B cell (primary cell): Measurements from ENCODE around the gene CANT1.

Experiments
- CTCF ChIP-seq: fragments of 200-600 bp; IDR thresholded peaks from one replicate; pipeline ENCODE4 v1.8.0; 2022; ENCODE audit warnings: antibody characterized with exemption, mild to moderate bottlenecking
- EZH2 ChIP-seq: IDR thresholded peaks from 2 replicates; pipeline ENCODE4 v1.6.1; 2012; ENCODE audit warnings: borderline replicate concordance, low read depth, mild to moderate bottlenecking, moderate library complexity, low read length; ENCODE audit not compliant: insufficient read depth, poor library complexity, severe bottlenecking

- TF ChIP-seq CTCF: no peak
- no peak for TF ChIP-seq EZH2
Measured at GRCh38 chr17:78981010-78981888, 28.3 kb downstream of the CANT1 start.
